ENCODE measurements around the gene CCPG1. TPM values are rescaled to one million over a fixed set of nuclear protein-coding genes. Genes with fewer than 3 reads are reported as not detected.

The CCPG1 gene
- total RNA-seq, 1 experiment from 2014 or later, result 8.5 TPM

DNA sequence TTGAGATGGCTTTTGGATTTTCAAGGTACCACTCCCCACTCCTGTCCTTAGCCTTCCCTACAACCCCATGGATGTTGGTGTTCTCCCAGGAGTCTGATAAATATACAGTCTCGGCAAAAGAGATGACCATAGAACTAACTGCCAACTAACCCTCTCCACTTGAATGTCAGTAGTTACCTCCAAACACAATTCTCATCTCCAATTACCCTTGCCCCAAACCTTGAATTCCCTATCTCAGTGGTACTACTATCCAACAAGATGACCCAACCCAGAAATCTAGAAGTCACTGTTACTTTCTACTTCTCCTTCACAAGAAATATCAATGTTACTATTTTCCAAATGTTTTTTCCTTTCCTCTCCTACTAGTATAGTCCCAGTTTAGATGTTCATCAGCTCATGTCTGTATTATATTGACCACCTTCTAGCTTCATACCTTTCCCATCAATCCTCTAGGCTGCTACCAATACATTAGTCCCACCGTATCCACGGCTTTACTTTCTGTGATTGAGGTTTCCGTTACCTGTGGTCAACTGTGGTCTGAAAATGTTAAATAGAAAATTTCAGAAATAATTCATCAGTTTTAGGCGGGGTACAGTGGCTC, 51.1 kb downstream of the CCPG1 start:
- Histone ChIP-seq H3K79me2 (ENCODE audit: insufficient read depth, low read length) (no peaks in the 10 kb centered on the region), H3K36me3 (ENCODE audit: control insufficient read depth in 1 of 2, insufficient read depth in 2 of 2, low read length in 2 of 2) (no peaks in the 10 kb centered on the region), H3K4me2 (ENCODE audit: low read length) (no peak overlapping the region), H3K4me1 (ENCODE audit: control insufficient read depth in 1 of 2, insufficient read depth in 2 of 2, low read length in 2 of 2) (no peaks in the 10 kb centered on the region), H3K9me2 (ENCODE audit: insufficient read depth) (no peaks in the 10 kb centered on the region), H3K27me3 (ENCODE audit: insufficient read depth, low read length) (no peaks in the 10 kb centered on the region), H2AFZ (ENCODE audit: low read depth, low read length, poor library complexity, severe bottlenecking) (no peak overlapping the region), H3K9ac (ENCODE audit: low read length) (no peak overlapping the region), H3K9me3 (ENCODE audit: control insufficient read depth in 1 of 2, insufficient read depth in 1 of 2, low read depth in 1 of 2, low read length in 2 of 2) (no peaks in the 10 kb centered on the region), H3K27ac (ENCODE audit: low read depth, low read length) (no peak overlapping the region), H3K4me3 (replicated peaks in 1 of 2; ENCODE audit: low read depth in 1 of 2, low read length in 2 of 2) (no peak overlapping the region), H4K20me1 (ENCODE audit: insufficient read depth) (no peaks in the 10 kb centered on the region)
- ChIA-PET RAD21 (ENCODE audit: low non-redundant PET in 1 of 2, low total read pairs in 2 of 2, uncharacterized antibody in 2 of 2, unreplicated experiment in 2 of 2) (no interaction called here), POLR2A (no interaction called here), CTCF (no interaction called here)
- BruUV-seq (replicated peaks), result no TSS peak
- intact Hi-C loops (cut with micrococcal nuclease), result no loop called here
- TF ChIP-seq JUND (IDR thresholded peaks at IDR 0.05) (no peak), POLR2A (IDR thresholded peaks at IDR 0.05; ENCODE audit: borderline replicate concordance, extremely low read depth, insufficient read depth, insufficient read length) (no peak), YY1 (IDR thresholded peaks at IDR 0.05; ENCODE audit: extremely low read depth, insufficient replicate concordance, low read depth, low read length) (no peak), EZH2phosphoT487 (IDR thresholded peaks at IDR 0.05; ENCODE audit: borderline replicate concordance) (no peak), EZH2 (IDR thresholded peaks at IDR 0.05) (no peak), RAD21 (IDR thresholded peaks at IDR 0.05; ENCODE audit: low read depth) (no peak), ZNF274 (IDR thresholded peaks at IDR 0.05; ENCODE audit: low read depth, low read length) (no peak)
- TF ChIP-seq, protein P1, sequence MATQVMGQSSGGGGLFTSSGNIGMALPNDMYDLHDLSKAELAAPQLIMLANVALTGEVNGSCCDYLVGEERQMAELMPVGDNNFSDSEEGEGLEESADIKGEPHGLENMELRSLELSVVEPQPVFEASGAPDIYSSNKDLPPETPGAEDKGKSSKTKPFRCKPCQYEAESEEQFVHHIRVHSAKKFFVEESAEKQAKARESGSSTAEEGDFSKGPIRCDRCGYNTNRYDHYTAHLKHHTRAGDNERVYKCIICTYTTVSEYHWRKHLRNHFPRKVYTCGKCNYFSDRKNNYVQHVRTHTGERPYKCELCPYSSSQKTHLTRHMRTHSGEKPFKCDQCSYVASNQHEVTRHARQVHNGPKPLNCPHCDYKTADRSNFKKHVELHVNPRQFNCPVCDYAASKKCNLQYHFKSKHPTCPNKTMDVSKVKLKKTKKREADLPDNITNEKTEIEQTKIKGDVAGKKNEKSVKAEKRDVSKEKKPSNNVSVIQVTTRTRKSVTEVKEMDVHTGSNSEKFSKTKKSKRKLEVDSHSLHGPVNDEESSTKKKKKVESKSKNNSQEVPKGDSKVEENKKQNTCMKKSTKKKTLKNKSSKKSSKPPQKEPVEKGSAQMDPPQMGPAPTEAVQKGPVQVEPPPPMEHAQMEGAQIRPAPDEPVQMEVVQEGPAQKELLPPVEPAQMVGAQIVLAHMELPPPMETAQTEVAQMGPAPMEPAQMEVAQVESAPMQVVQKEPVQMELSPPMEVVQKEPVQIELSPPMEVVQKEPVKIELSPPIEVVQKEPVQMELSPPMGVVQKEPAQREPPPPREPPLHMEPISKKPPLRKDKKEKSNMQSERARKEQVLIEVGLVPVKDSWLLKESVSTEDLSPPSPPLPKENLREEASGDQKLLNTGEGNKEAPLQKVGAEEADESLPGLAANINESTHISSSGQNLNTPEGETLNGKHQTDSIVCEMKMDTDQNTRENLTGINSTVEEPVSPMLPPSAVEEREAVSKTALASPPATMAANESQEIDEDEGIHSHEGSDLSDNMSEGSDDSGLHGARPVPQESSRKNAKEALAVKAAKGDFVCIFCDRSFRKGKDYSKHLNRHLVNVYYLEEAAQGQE (IDR thresholded peaks at IDR 0.05; ENCODE audit: low read depth), result no peak
- ATAC-seq (no peak), DNase-seq (ENCODE audit: low read depth, low spot score) (no peak)
